Stromal cell of bone marrow (primary cell): ENCODE results near the gene FAM111A.

Experiments
- DNase-seq: peaks from one replicate; pipeline ENCODE4 v3.0.0-alpha.2; 2012; ENCODE audit warnings: low read depth

The FAM111A gene

DNA sequence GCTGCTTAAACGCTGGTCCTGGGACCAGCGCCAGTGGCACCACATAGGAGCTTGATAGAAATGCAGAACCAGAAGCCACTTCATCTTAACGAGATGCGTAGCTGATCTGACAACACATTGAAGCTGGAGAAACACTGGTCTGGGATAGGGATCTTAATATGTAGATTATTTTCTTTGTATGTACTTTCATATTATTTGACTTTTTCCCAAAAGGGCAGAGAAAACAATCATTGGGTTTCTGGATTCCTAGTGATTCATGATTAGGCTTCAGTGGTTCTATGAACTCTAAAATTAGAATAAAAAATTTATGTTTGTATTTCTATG is 57.7 kb downstream of the FAM111A start:
- no peak for DNase-seq

DNA sequence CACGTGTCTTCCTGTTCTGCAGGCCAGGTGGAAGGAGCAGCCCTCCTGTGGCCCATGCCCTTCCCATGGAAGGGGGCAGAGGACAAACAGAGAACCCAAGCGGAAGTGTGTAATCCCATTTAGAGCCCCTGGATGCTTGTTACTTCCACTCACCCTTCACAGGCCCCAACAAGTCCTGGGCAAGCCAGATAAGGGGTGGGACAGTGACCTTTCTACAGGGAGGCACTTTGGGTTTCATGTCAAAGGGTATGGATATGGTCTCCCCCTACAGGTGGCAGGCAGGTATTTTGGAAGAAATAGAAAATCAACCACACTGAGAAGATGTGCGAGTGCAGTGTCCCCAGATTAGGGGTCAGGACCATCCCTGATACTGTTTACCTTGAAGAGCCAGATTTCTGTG is 58.7 kb downstream of the FAM111A start:
- no peak for DNase-seq
